HG03354 (cell line): ENCODE data around the gene SPART.
"Not testable (repeated sequence)": the region's sequence is repeated elsewhere in the genome, so short reads cannot be mapped to it uniquely, and the experiment has no call there.

ENCODE experiments used
- ATAC-seq: cut with Tn5 transposase; IDR thresholded peaks from one replicate; pipeline ENCODE4 v1.9.1; 2021; ENCODE audit warnings: mild to moderate bottlenecking; ENCODE audit not compliant: unreplicated experiment, poor library complexity, severe bottlenecking

Gene SPART

DNA sequence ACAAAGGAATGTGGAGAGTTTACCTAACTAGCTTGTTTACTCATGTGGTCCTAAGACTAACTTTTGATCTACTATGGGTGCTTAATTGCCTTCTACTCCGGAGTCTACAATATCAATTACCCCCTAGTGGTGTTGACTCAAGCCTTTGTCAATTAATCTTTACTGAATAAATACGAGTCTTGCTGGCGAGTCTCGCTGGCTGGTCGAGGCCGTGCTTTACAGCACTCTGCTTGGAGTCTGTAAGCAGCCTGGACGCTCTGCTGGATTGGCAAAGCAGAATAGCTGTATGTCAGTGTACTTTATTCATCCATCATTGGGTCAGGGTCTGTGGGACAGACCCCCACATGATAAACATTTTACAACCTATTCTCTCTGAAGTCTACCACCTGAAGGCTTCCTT, 9.9 kb upstream of the SPART start:
- no peak for ATAC-seq

- no peak for ATAC-seq
Measured at GRCh38 chr13:36355632-36356031, 9.4 kb upstream of the SPART start.

DNA sequence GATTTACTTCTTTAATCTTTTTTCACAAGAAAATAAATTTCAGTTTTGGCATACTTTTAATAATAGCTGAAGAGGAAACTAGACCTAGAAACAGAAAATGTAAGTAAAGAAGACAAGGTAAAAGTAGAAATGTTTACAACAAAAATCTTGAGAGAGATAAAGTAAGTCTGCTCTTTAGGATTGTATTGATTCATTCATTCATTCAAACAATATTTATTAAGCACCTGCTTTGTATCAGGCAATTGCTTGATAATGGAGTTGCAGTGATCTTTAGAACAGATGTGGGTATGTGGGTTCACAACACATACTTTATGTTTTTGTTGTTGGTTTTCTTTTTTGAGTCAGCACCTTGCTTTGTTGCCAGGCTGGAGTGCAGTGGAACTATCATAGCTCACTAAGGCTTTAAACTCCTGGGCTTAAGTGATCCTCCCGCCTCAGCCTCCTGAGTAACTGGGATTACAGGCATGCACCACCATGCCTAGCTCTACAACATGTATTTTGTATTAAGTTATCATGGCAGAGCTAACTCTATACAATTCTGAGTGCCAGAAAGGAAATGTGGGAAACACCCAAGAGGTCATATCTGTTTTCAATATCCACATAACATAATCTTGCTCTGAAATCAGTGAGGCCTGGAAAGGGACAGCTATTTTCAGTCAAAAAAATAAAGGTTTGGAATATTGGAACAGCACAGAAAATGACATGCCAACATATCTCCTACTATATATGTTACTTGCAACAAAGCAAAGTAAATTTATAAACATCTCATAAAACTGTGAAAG, 8.8 kb upstream of the SPART start:
- ATAC-seq, result no peak

GRCh38 chr13:36353001-36353400, 6.8 kb upstream of the SPART start:
- no peak for ATAC-seq

DNA sequence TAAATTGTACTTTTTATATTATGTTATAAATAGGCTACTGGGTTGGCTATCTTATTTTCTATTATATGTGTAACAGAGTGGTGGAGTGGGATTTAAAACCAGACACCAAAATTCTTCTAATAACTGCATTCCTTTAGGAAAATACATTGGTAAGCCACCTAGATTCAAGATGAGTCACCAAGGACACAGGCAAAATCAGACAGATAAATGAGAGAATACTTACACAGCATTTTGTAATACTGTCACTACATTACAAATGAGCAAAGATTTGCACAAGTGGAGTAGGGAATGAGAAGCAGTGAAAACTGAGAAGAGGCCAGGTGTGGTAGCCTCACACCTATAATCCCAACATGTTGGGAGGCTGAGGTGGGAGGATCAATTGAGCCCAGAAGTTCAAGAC, 6.2 kb upstream of the SPART start:
- ATAC-seq, result no peak

DNA sequence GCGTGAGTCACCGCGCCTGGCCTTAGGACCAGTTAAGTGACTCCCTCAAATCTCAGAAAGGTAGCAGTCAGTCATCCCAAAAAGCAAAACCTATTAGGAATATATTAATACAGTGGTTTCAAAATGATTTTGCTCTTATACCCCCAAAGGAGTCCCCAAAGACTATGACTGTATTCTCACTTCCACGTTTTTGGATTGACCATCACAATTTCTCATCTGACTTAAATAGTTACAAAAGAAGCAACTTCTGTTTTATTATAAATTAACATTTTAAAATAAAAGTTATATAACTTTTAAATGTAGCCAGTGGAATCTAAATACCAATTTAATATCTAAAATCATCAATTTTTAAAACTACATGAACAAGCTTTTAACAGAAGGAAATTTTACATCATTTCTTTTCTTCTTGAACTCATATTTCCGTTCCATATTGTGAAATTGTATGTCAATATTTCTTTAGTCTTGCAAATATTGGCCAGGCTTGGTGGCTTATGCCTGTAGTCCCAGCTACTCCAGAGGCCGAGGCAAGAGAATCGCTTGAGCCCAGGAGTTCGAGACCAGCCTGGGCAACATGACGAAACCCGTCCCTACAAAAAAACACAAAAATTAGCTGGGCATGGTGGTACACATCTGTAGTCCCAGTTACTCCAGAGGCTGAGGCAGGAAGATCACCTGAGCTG, 1.5 kb upstream of the SPART start:
- ATAC-seq, result no peak

DNA sequence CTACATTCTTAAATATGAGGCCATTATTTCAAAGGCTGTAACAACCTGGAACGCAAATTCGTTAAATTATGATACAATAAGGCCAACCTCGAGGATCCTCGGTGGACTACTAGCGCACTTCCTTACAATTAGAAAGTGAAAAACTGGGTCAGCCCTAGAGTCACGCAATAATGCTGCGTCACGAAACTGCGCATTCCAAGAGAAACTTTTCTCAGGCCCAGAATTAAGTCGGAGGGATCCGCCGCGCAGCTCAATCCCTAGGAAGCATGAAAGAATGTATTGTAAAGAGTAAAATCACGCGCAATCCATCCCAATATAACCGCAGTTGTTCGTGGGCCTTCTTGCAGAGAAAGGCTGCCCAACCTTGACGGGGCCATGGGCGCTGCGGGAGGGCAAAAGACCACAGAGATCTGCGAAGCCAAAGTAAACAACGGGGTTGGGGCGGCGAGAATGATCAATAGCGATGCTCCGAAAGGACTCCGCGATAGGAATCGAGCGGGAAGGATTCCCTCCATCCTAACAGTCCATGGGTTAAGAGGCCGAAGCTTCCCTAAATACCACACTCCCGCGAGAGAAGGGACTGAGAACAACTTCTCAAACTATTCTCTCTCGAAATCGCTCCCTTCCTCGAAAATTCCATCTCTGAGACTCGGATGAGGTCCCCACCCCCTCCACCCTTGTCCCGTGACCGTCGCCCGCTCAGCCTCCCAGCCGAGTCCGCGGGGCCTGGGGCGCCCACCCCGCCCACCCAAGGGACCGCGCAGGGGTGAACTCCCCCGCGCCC, 564 bp downstream of the SPART start:
- peak; percentile 26 for ATAC-seq

DNA sequence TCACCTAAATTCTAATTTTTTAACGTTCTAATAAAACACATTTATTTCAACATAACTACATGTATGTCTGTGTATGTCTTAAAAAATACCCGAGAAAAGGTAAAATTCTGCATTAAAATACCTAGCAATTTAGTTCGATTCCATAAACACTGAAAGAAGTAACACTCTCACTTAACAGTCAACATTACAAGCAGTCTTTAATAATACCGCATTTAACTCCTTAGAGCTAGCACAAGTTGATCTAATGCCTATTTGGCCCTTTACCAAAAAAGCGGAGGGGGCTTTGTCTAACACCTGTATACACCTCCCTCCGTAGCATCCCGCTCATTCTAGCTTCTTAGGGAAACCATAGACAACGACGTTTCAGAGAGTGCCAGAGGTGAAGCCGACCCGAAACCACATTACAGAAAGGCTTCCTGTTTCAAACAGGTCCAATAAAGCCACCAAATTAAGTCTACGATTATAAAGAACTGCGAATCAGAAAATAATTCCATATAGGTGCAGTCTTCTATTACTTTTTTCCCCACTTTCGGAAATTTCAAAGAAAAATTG, 1.2 kb downstream of the SPART start:
- ATAC-seq, result peak; percentile 34

DNA sequence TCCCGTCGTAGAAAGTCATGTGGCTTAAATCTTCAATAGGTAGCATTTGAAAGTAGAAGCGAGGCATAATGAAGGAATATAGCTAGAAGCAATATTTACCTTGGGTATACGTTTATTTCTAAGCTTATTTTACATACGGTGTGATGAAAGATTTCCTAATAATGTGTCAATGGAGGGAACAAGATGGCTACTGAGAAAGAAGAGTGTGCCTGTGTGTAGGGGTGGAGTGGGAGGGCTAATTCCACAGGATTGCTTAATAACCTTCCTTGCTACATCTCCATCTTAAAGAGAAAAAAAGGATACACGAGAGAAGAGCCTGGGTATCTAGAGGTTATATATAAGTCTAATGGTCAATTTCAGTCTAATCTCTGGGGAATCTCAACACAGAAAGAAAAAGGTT, 2.0 kb downstream of the SPART start:
- no peak for ATAC-seq

- ATAC-seq, result no peak
Measured at GRCh38 chr13:36343766-36344165, 2.4 kb downstream of the SPART start.

GRCh38 chr13:36342715-36343114, 3.5 kb downstream of the SPART start:
- no peak for ATAC-seq

- ATAC-seq, result no peak
Measured at GRCh38 chr13:36341718-36342117, 4.5 kb downstream of the SPART start.

- ATAC-seq, result no peak
Measured at GRCh38 chr13:36339600-36340155, 6.5 kb downstream of the SPART start.

- ATAC-seq, result no peak
Measured at GRCh38 chr13:36337938-36338641, 8.1 kb downstream of the SPART start.

- no peak for ATAC-seq
Measured at GRCh38 chr13:36332986-36333385, 13.2 kb downstream of the SPART start.

- ATAC-seq, result not testable (repeated sequence)
Measured at GRCh38 chr13:36332255-36332654, 13.9 kb downstream of the SPART start.

- no peak for ATAC-seq
Measured at GRCh38 chr13:36331280-36331679, 14.9 kb downstream of the SPART start.

DNA sequence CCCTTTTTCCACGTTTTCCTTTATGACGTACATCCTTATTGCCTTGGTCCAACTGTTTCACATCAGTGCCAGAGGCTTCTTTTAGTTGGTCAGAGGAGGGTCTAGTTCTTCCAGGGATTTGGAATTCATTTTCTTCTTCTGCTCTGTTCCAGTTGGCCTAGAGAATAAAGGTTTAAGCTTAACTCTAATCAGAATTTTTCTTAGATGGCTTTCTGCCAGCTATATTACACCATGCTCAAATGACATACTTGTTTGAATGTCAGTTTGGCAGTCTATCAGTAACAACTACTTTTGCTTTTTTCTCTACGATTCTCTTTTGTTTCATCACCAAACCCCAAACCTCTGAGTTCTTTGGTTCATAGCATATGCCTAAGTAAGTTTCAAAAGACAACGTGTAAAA, 16.8 kb downstream of the SPART start:
- no peak for ATAC-seq

DNA sequence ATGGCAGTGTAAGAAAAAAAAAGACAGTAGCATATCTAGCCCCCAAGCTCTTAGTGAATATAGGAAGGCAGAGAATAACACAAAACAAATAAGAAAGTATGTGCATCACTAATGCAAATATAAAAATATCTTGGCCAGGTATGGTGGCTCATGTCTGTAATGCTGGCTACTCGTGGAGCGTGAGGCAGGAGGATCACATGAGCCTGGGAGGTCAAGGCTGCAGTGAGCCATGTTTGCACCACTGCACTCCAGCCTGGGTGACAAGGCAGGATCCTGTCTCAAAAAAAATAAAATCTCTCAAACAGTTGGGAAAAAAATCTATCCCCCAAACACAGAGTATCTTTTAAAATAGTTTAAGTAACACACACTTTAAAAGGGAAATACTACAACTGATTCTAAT, 17.4 kb downstream of the SPART start:
- ATAC-seq, result no peak

- ATAC-seq, result no peak
Measured at GRCh38 chr13:36325912-36326311, 20.3 kb downstream of the SPART start.
